H9 (cell line): Measurements from ENCODE around the gene JCHAIN. TPM values are rescaled to one million over a fixed set of nuclear protein-coding genes. Genes with fewer than 3 reads are reported as not detected.

ENCODE experiments used
- DNase-seq: peaks from one replicate; pipeline ENCODE4 v3.0.0-alpha.2; 2017
- H2AFZ ChIP-seq: one replicate; pipeline ENCODE4 v1.6.1; 2013; ENCODE audit warnings: mild to moderate bottlenecking, low read length, control low read depth, moderate library complexity
- H2AK5ac ChIP-seq: 2 replicates; pipeline ENCODE4 v1.6.1; 2013; ENCODE audit warnings: low read length, control low read depth, mixed read lengths; ENCODE audit not compliant: insufficient read length
- H2BK120ac ChIP-seq: one replicate; pipeline ENCODE4 v1.6.1; 2013; ENCODE audit warnings: low read depth, mild to moderate bottlenecking, low read length, control low read depth, inconsistent platforms; ENCODE audit not compliant: poor library complexity, severe bottlenecking
- H2BK12ac ChIP-seq: 2 replicates; pipeline ENCODE4 v1.6.1; 2013; ENCODE audit warnings: low read length, control low read depth, mixed read lengths, low read depth; ENCODE audit not compliant: insufficient read length
- H2BK15ac ChIP-seq: 2 replicates; pipeline ENCODE4 v1.6.1; 2013; ENCODE audit warnings: low read depth, low read length, control low read depth
- H2BK20ac ChIP-seq: one replicate; pipeline ENCODE4 v1.6.1; 2013; ENCODE audit warnings: low read depth, mild to moderate bottlenecking, low read length, control low read depth, inconsistent platforms; ENCODE audit not compliant: poor library complexity, severe bottlenecking
- H2BK5ac ChIP-seq: 2 replicates; pipeline ENCODE4 v1.6.1; 2013; ENCODE audit warnings: low read length, control low read depth, mixed read lengths; ENCODE audit not compliant: insufficient read length
- H3K14ac ChIP-seq: 2 replicates; pipeline ENCODE4 v1.6.1; 2013; ENCODE audit warnings: low read length, control low read depth; ENCODE audit not compliant: insufficient read depth
- H3K18ac ChIP-seq: 2 replicates; pipeline ENCODE4 v1.6.1; 2013; ENCODE audit warnings: low read depth, mild to moderate bottlenecking, mixed read lengths, low read length, control low read depth; ENCODE audit not compliant: insufficient read length
- H3K23ac ChIP-seq: 2 replicates; pipeline ENCODE4 v1.6.1; 2013; ENCODE audit warnings: low read length, control low read depth, mixed read lengths, low read depth; ENCODE audit not compliant: insufficient read length
- H3K23me2 ChIP-seq: 2 replicates; pipeline ENCODE4 v1.6.1; 2013; ENCODE audit warnings: low read depth, mild to moderate bottlenecking, mixed read lengths, low read length, control low read depth; ENCODE audit not compliant: insufficient read length, poor library complexity, severe bottlenecking
- H3K27ac ChIP-seq: 2 replicates; pipeline ENCODE4 v1.5.1; 2013; ENCODE audit warnings: low read length, control low read depth, mixed read lengths, low read depth; ENCODE audit not compliant: insufficient read length
- H3K27me3 ChIP-seq: 2 replicates; pipeline ENCODE4 v1.6.1; 2013; ENCODE audit warnings: low read length, control low read depth, inconsistent platforms; ENCODE audit not compliant: insufficient read depth
- H3K4ac ChIP-seq: 2 replicates; pipeline ENCODE4 v1.6.1; 2013; ENCODE audit warnings: low read depth, mild to moderate bottlenecking, control low read depth, inconsistent platforms, low read length, moderate library complexity
- H3K4me1 ChIP-seq: 2 replicates; pipeline ENCODE4 v1.6.1; 2013; ENCODE audit warnings: low read length, control low read depth, inconsistent platforms; ENCODE audit not compliant: insufficient read depth
- H3K4me2 ChIP-seq: 2 replicates; pipeline ENCODE4 v1.6.1; 2013; ENCODE audit warnings: low read length, control low read depth, mixed read lengths; ENCODE audit not compliant: insufficient read length, insufficient read depth
- H3K56ac ChIP-seq: 2 replicates; pipeline ENCODE4 v1.6.1; 2013; ENCODE audit warnings: low read depth, mild to moderate bottlenecking, mixed read lengths, low read length, control low read depth; ENCODE audit not compliant: insufficient read length
- H3K79me1 ChIP-seq: 2 replicates; pipeline ENCODE4 v1.6.1; 2013; ENCODE audit warnings: low read depth, mild to moderate bottlenecking, moderate library complexity, low read length, control low read depth, inconsistent platforms; ENCODE audit not compliant: insufficient read depth, poor library complexity, severe bottlenecking
- H3K79me2 ChIP-seq: 2 replicates; pipeline ENCODE4 v1.6.1; 2013; ENCODE audit warnings: low read length, control low read depth, inconsistent platforms; ENCODE audit not compliant: insufficient read depth
- H3K9ac ChIP-seq: 2 replicates; pipeline ENCODE4 v1.6.1; 2013; ENCODE audit warnings: low read length, control low read depth, mixed read lengths; ENCODE audit not compliant: insufficient read length; ENCODE audit errors: extremely low read depth
- H3K9me3 ChIP-seq: one replicate; pipeline ENCODE4 v1.6.1; 2013; ENCODE audit warnings: low read depth, low read length, inconsistent platforms; ENCODE audit not compliant: control insufficient read depth
- H3T11ph ChIP-seq: one replicate; pipeline ENCODE4 v1.6.1; 2013; ENCODE audit warnings: mild to moderate bottlenecking, low read length, control low read depth, inconsistent platforms
- H4K20me1 ChIP-seq: one replicate; pipeline ENCODE4 v1.6.1; 2013; ENCODE audit not compliant: control insufficient read depth, insufficient read length, insufficient read depth
- H4K5ac ChIP-seq: 2 replicates; pipeline ENCODE4 v1.6.1; 2013; ENCODE audit warnings: low read depth, mild to moderate bottlenecking, mixed read lengths, low read length, control low read depth; ENCODE audit not compliant: insufficient read length
- H4K8ac ChIP-seq: replicated peaks from 2 replicates; pipeline ENCODE4 v1.6.1; 2013; ENCODE audit warnings: low read length, control low read depth, mixed read lengths, low read depth; ENCODE audit not compliant: insufficient read length
- H4K91ac ChIP-seq: 2 replicates; pipeline ENCODE4 v1.6.1; 2013; ENCODE audit warnings: low read depth, mild to moderate bottlenecking, moderate library complexity, mixed read lengths, low read length, control low read depth; ENCODE audit not compliant: insufficient read length
- H3K27ac Mint-ChIP-seq, 3 experiments: 2 replicates in 2 of 3; 3 replicates in 1 of 3; pipeline ENCODE4 v1.8.0; 2020 to 2021; ENCODE audit warnings: mixed read lengths in 3 of 3, mild to moderate bottlenecking in 1 of 3, moderate library complexity in 1 of 3
- H3K27me3 Mint-ChIP-seq: 2 replicates; pipeline ENCODE4 v1.8.0; 2021; ENCODE audit warnings: low read depth, mild to moderate bottlenecking, moderate library complexity, mixed read lengths
- H3K36me3 Mint-ChIP-seq, 3 experiments: 2 replicates in 2 of 3; 3 replicates in 1 of 3; pipeline ENCODE4 v1.8.0; 2020 to 2021; ENCODE audit warnings: low read depth in 3 of 3, mixed read lengths in 3 of 3; ENCODE audit not compliant: insufficient read depth in 1 of 3
- H3K4me1 Mint-ChIP-seq, 2 experiments: 2 replicates each; pipeline ENCODE4 v1.8.0; 2020; ENCODE audit warnings: mixed read lengths in 2 of 2
- H3K4me3 Mint-ChIP-seq, 2 experiments: 2 replicates in 1 of 2; 3 replicates in 1 of 2; pipeline ENCODE4 v1.8.0; 2020 to 2021; ENCODE audit warnings: mild to moderate bottlenecking in 2 of 2, mixed read lengths in 2 of 2, moderate library complexity in 1 of 2
- H3K9me3 Mint-ChIP-seq, 2 experiments: 2 replicates in 1 of 2; 3 replicates in 1 of 2; pipeline ENCODE4 v1.8.0; 2020; ENCODE audit warnings: mild to moderate bottlenecking in 2 of 2, mixed read lengths in 2 of 2, moderate library complexity in 1 of 2
- CTCF ChIP-seq: fragments of 200-600 bp; sonication (generic); conservative IDR thresholded peaks from 3 replicates; pipeline ENCODE4 v1.8.0; 2021; ENCODE audit warnings: antibody characterized with exemption, mild to moderate bottlenecking
- WGBS: extraction: QIAGEN DNeasy Blood & Tissue Kit; methylation state at CpG from one replicate; pipeline ENCODE4 v1.1.7; 2013; ENCODE audit warnings: missing lambda C conversion rate, low lambda C conversion rate, mixed read lengths; ENCODE audit not compliant: insufficient read length; ENCODE audit errors: extremely low coverage; 5-methylcytosine and 5-hydroxymethylcytosine counted together
- total RNA-seq: library from RNA; stranded (reverse); gene quantifications from 2 replicates; pipeline ENCODE4 v1.2.1, GENCODE V29; 2021

The JCHAIN gene
- total RNA-seq, 1 experiment from 2014 or later = not detected

- H2AK5ac ChIP-seq = no peak overlapping the region
- no peak overlapping the region for H3K4me2 ChIP-seq
- H3K79me1 ChIP-seq = no peaks in the 10 kb centered on the region
- H3K23me2 ChIP-seq = no peaks in the 10 kb centered on the region
- no peak overlapping the region for H3K18ac ChIP-seq
- no peaks in the 10 kb centered on the region; a peak in 1 of 7 replicates for H3K36me3 Mint-ChIP-seq
- no peak overlapping the region for H4K5ac ChIP-seq
- no peaks in the 10 kb centered on the region; the same call in 1 of the 2 replicates for H3K79me2 ChIP-seq
- H3K9ac ChIP-seq = no peak overlapping the region
- H3K4ac ChIP-seq = no peak overlapping the region
- no peaks in the 10 kb centered on the region for H3K27me3 ChIP-seq
- H2BK12ac ChIP-seq = no peak overlapping the region
- no peaks in the 10 kb centered on the region for H3K9me3 Mint-ChIP-seq
- no peak for TF ChIP-seq CTCF
- H3K27me3 Mint-ChIP-seq = no peaks in the 10 kb centered on the region
- no peak overlapping the region for H2BK20ac ChIP-seq
- H4K8ac ChIP-seq = no peak overlapping the region
- DNase-seq = no peak
- peaks cover 43 to 47% of the 10 kb centered on the region in 2 experiments for H3K4me1 Mint-ChIP-seq
- no peak overlapping the region for H4K91ac ChIP-seq
- H3T11ph ChIP-seq = no peak overlapping the region
- no peak overlapping the region for H3K27ac Mint-ChIP-seq
- no peak overlapping the region for H3K56ac ChIP-seq
- H3K27ac ChIP-seq = no peak overlapping the region
- no peaks in the 10 kb centered on the region; the same call in 1 of the 2 replicates for H3K4me1 ChIP-seq
- no peak overlapping the region for H3K23ac ChIP-seq
- H2BK15ac ChIP-seq = no peak overlapping the region
- no peak overlapping the region for H2AFZ ChIP-seq
- no peak overlapping the region for H3K4me3 Mint-ChIP-seq
- H2BK5ac ChIP-seq = no peak overlapping the region
- H3K14ac ChIP-seq = no peak overlapping the region
- no peak overlapping the region for H2BK120ac ChIP-seq
- no peaks in the 10 kb centered on the region for H3K9me3 ChIP-seq
- no peaks in the 10 kb centered on the region for H4K20me1 ChIP-seq
- no CpG with 5 or more reads among the region's 7 CpGs for WGBS
Measured at GRCh38 chr4:70709611-70710205, 43.4 kb upstream of the JCHAIN start.
